GM19372 (cell line): Measurements from ENCODE around the gene ARNT2.

ENCODE experiments used
- ATAC-seq: cut with Tn5 transposase; IDR thresholded peaks from one replicate; pipeline ENCODE4 v1.9.1; 2021; ENCODE audit warnings: mild to moderate bottlenecking, low read depth, moderate library complexity; ENCODE audit not compliant: unreplicated experiment

ARNT2 gene

DNA sequence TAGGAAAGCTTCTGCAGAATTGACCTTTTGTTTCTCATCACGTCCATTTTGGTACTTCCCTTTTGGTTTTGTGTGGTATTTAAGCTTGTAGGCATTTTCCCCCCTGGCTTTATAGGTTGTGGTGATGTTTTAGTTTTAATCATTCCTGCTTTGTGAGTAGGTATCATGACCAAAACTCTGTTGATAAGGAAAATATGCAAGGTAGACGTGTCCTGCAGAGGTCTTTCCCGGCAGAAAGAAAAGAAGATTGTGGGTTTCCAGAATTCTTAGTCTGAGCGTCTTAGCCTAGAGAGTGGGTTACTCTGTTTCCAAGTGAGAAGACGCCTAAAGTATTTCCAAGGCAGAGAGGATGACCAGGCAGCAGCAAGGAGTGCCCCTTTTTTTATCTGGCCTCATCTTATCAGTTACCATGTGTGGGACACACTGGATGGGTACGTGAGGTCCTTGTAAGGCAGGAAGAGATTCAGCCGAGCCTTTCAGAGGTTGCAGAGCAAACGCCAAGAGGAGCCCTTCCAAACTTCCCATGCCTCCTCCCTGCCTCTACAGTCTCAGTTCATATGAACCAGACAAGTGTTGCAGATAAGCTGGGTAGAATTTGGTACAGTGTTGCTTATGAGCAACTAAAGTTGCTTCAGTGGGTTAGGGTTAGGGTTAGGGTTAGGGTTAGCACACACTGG is 58.8 kb downstream of the ARNT2 start:
- ATAC-seq: no peak

DNA sequence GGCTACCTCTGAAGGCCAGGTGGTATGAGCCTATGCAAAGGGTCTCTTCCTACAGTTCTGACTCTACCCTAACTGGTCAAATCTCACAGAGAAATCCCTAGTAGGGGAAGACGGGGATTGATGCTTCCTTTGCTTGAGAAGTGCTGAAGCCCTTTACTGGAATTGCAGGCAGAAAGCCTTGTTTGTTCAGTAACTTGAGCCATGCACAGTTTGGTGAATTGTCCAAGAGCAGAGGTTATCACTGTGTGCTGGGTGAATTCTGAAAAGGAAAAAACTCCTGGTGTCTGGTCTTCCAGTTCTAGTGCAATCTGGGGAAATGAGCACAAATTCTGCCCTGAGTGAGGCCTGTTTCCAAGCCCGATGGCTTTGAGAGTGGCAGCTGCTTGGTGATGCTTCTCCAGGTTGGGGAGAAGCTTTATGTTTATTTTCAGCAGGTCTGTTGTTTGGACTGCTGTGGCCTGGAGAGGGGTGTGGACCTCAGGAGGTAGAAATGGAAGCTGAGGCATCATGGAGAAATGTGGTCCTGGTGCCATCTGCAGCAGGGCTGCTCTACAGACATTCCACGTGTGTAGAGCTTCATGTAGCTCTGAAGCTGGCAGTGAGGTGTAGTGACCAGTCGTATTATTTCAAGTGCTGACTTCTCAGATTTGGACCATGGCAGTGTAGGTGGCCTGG is 60.9 kb downstream of the ARNT2 start:
- no peak for ATAC-seq

DNA sequence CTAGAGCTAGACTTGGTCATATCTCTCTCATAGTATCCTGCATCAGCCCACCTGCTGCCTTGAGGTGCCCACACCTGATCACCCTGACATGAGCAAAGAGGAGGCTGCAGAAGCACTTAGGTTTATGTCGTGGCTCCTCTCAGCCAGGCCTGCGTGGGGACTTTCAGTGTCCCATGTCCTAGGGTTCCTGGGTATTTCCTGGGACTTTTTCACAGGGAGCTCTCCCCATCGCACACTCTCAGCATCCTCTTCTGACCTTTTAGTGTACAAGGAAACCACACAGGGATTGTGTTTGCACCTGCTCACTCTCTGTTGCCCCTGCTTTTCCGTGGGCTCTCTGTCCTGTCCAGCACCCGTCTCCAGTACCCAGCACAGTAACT is 61.4 kb downstream of the ARNT2 start:
- ATAC-seq: no peak

- ATAC-seq: no peak
Measured at GRCh38 chr15:80466543-80466942, 62.4 kb downstream of the ARNT2 start.

GRCh38 chr15:80467311-80467714 is 63.1 kb downstream of the ARNT2 start:
- ATAC-seq: no peak

DNA sequence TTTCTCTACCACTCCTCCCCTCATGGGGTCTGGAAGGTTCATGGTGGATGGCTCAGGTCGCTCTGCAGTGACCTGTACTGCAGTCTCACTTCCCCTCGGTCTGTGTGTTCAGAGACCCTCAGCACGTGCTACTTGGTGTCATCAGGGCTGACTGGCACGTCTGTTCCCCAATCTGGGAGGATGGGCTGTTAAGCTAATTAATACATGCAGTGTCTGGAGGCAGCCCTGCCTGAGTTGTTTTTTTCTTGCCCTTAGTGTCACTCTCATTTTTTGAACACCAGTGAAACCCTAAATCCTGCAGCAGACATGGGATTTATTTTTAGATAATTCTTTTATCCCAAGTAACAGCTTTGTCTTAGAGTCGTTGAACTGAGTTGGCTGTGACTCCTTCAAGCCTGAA is 64.6 kb downstream of the ARNT2 start:
- ATAC-seq: no peak

DNA sequence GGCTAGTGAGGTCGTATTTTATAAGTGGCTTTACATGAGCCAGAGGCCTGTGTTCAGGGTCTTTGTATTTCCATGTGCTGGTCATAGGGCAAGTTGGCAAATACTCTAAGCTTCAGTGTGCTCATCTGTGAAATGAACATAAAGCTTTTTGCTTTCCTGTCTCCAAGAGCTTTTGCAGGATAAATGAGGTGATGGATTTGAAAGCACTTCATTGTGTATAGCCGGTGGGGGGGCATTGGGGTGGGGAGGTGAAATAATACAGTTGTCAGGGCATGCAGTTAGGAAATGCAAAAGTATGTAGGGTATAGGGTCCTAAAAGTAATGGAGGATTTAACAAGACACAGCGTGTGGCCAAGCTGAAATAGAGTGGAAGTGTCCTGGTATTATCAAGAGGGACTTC is 67.7 kb downstream of the ARNT2 start:
- no peak for ATAC-seq

GRCh38 chr15:80473286-80474223 is 69.4 kb downstream of the ARNT2 start:
- no peak for ATAC-seq

DNA sequence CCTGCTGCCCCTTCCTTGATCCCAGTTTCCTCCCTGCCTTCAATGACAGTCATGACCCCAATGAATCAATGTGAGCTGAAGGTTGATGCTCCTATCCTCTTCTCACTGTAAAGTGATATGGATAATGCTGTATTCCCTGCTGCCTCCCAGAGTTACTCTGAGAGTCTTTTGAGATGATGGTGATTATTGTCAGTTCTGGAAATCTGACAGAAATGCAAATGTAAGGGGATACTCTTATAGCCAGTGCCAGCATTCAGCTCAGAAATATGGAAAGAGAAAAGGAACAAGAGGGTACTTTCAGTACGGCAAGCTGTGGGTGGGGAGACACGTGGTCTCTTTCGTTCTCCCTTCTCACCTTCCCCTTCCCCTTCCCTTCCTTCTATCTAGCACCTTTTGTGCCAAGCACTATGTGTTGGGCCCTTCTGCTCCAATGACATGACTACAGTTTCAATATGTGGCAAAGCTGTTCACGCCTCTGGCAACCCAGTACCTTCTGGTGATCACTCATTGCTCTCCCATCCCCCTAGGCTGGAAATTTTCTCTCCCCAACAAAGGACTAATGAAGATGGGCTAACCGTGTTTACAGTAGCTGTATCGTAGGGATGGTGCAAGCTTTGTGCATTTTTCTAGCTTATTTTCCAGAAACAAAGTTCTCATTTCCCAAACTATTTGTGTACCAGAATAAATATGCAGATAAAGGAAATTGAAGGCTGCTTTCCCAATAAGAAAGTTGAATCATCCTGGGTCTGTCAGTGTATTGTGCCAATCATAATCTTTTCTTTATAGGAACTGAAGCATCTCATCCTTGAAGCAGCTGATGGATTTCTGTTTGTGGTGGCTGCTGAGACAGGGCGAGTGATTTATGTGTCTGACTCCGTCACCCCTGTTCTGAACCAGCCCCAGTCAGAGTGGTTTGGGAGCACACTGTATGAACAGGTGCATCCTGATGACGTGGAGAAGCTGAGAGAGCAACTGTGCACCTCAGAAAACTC is 70.3 kb downstream of the ARNT2 start:
- ATAC-seq: no peak

DNA sequence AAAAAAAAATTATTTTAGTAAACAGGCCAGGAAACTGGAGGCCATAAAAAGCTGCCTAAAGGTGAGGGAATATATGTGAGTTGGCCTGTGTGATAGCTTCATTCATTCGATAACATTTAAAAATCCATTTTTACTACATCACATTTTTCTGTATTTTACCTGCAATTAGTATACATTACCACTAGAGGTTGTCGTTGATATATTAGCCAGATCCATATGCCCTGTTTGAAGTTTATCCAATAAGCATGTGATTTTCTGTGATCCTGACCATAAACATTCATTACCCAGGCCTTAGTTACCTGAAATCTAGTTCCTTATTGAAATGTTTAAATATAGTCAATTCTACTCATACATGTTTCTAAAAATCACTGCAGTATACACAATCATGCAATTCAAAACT is 71.4 kb downstream of the ARNT2 start:
- no peak for ATAC-seq

DNA sequence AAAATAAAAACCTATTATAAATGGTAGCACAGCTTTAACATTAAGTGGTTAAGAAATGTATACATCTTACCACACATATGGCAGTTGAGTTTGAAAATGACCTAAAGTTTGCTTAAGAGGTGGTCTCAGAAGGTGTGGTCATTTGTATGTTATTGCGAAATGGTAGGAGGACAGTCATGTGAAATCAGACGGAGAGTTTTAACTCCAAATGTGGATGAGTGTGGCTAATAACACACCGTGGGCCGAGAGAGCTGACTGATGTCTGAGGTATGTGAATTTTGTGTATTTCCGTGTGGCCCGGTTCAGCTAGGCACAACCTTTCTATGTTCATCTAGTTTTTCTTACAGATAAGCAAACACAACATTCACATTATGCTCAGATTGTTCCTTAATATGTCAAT is 71.9 kb downstream of the ARNT2 start:
- no peak for ATAC-seq

DNA sequence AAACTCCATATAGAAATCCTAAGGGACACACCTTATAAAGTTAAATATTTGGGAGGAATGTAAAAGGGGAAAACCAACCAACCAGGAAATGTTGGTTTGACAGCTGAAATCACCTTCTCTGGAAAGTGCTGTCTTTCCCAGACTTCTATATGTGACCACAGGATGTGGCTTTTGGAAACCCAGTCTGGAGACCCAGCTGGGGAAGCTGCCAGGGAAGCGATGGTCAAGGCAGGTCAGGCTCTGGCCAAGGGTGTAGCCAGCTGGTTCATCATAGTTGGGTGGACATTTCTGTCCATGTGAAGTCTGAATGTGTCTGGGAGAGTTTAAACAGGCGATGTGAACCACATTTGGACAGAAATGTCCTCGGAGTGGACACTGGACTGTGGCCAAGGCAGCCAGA is 73.9 kb downstream of the ARNT2 start:
- no peak for ATAC-seq

DNA sequence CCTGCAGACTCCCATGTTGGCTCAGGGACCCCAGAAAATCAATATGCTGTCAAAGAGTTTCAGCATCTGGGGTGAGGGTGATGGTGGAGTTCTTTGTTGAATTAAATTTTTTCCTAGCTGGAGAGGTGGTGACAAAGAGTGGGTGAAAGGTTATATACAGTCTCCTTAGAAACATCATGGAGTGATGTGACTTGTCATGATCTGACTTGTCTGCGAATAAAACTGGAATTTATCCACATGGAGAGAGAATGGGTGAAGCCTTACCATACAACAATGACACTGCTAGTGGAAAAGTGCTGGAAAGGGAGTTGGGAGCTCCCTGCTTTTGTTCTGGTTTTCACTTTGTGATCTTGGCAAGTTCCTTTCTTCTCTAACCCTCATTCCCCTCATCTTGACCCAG is 75.0 kb downstream of the ARNT2 start:
- ATAC-seq: no peak

- ATAC-seq: no peak
Measured at GRCh38 chr15:80480171-80480811, 76.1 kb downstream of the ARNT2 start.

DNA sequence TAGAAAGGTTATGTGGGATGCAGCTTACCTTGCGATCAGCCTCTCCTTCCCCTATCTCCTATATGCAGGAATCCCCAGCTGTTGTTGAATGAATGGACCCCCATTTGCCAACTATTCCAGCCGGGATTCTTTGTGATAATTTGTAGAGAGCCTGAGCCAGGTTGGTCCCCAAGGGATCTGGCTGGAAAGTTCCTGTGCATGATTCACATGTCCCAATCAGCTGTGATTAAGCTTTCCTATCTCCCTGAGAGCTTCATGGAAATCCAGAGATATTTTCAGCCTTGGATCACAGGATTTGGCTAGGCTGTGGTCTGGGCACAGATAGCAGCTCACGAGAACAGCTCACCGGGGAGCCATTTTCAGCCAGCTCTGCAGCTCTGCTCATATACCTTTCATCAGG is 76.7 kb downstream of the ARNT2 start:
- ATAC-seq: no peak

DNA sequence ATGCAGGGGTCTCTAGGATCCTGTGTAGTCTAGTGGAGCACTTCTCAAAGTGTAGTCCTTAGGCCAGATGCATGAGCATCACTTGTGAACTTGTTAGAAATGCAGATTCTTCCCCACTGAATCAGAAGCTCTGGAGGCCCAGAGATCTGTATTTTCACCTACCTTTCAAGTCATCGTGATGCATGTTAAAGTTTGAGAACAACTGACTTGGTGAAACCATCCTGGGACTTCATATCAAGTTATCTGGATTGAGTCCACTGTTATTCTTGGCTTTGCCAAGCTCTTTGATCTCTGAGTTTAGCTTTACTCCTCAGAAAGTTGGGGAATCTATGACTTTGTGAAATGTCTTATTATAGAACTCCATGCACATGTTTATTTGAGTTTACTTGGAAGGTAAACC is 78.5 kb downstream of the ARNT2 start:
- no peak for ATAC-seq

GRCh38 chr15:80483725-80484161 is 79.6 kb downstream of the ARNT2 start:
- no peak for ATAC-seq

- no peak for ATAC-seq
Measured at GRCh38 chr15:80484333-80484864, 80.2 kb downstream of the ARNT2 start.

DNA sequence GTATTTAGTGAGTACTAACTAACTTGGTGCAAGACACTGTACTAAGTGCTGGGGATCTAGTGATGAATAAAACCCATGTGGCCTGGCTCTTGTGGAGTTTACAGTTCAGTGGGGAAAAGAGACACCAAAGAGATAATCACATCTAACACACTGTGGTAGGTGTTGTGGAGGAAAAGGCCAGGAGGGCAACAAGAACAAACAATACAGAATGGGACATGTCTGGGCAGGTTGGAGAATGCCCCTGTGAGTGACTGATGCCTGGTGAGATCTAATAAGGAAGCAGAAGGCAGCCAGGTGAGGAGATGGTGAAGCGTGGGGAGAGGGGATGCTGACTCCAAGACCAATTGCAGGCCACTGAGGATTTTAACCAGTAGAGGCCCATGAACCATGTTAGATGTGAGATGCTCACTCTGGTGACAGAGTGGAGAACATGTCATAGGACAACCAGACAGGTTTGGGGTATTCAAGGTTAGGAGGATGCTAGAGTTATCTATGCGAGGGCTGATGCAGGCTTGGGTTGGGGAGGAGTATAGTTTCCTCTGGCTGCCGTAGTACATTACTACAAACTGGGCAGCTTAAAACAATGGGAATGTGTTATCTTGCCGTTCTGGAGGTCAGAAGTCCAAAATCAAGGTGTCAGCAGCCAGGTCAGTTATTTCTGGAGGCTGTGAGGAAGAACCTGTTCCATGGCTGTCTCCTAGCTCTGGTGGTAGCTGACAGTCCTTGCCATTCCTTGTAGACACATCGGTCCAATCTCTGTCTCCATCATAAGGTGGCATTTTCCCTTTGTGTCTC is 81.4 kb downstream of the ARNT2 start:
- ATAC-seq: no peak
